ENCODE results near the gene RPN1.

RPN1 gene

DNA sequence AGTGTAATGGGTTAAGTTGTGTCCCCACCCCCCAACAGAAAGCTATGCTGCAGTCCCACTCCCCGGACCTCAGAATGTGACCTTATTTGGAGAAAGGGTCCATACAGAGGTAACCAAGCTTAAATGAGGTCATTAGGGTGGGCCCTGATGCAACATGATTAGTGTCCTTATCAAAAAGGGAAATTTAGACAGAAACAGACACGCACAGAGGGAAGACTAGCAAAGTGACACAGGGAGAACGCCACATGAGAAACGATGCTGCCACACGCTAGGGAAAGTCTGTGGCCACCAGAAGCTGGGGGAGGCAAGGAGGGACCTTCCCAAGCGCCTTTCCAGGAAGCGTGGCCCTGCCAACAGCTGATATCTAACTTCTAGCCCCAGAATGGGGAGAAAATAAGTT, 65.4 kb downstream of the RPN1 start:
- in situ Hi-C loops (cut with HindIII; ENCODE audit: low sequenced_read_pairs) = no loop called here

DNA sequence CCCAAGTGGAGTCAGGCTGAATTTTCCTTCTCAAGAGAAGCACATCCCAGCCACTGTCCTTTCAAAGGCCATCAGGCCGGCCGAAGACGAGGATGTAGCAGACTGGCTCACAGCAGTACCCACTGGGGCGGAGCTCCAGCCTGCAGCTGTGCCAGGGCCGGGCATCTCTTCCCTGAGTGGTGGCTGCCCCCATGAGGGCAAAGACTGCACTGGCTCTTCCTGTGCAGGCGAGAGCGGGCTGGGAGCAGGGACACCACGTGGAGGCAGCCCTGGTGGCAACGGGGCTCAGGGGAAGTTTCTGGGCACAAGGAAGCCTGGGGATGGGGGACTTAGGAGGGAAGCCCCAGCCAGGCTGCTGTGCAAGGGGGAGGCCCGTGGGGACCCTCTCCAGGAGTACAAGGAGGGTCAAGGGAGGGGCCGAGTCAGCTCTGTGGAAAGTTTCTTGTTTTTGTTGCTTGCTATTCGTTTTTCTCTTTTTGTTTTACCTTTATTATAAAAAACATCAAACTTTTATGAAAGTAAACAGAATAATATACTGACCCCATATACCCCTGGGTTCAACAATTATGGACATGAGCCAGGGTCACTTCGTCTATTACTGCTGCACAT, 66.1 kb downstream of the RPN1 start:
- in situ Hi-C loops (cut with HindIII; ENCODE audit: low sequenced_read_pairs) = no loop called here

DNA sequence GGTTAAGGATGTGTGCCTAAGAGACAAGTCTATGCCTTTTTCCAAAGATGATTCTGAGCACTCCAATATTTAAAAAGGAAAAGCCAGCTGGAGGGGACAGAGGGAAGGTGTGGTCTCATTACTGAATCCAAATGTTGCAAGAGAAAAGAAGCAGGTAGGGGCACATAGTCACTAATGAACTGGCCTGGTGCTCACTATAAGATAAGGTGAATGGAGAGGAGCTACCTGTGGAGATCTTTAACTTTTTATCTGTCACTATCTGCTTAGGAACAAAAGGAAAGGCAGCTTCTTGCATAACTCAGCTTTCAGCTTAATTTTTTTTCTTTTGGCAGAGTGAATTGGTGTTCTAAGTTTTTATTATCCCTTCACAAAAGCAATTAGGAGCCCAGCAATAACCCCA, 69.1 kb downstream of the RPN1 start:
- in situ Hi-C loops (cut with HindIII; ENCODE audit: low sequenced_read_pairs) = no loop called here

DNA sequence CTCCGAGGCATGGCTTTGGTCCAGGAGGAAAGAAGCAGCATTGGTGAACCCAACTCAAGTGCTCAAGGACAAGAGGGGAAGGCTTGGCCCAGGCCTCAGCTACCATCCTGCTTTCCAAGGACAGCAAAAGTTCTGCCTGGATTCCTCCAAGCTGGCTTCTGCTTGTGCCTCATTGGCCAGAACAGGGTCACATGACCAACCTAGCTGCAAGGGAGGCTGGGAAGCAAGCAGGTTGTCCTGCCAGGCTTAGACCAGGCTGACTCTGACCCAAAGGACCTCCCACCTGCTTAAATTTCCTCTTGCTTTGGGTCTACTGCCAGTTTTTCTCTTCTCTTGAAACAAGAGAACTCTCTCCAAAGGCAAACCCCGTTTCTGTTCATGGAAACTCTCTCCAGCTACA, 70.7 kb downstream of the RPN1 start:
- in situ Hi-C loops (cut with HindIII; ENCODE audit: low sequenced_read_pairs) = no loop called here

DNA sequence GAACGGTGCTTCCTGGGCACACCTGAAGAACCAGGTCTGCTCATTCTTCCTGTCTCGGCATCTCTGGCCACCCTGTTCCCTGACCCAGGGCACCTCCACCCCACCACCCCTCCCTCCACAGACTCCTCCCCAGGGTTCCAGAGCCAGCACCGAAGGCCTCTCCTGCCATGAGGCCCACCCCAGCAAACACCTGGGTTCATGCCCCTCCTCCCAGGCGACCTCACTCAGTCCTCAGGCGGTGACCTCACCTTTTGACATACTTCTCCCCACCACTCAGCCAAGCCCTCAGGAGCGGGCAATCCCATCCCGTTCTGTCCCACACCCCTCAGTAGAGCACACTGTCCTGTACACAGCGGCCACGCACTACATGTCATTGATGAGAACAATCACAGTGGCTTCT, 72.3 kb downstream of the RPN1 start:
- in situ Hi-C loops (cut with HindIII; ENCODE audit: low sequenced_read_pairs) = no loop called here

DNA sequence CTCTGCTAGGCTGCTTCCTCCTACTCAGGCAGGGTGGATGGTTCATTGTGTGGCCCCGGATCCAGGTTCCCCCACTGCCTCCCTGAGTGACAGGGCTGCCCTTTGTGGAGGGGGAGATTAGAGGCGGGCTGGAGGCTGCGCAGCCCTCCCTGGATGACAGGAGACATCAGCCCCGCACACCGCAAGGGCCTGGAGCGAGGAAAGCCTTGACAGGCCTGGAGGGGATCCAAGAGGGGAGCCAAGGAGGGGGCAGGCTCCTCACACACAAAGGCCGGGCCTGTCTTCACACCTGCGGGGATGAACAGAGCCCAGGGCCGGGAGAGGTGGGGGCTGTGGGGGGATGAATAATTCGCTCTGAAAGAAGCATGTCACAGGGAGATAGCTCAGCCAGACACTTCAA, 72.9 kb downstream of the RPN1 start:
- in situ Hi-C loops (cut with HindIII; ENCODE audit: low sequenced_read_pairs) = no loop called here

DNA sequence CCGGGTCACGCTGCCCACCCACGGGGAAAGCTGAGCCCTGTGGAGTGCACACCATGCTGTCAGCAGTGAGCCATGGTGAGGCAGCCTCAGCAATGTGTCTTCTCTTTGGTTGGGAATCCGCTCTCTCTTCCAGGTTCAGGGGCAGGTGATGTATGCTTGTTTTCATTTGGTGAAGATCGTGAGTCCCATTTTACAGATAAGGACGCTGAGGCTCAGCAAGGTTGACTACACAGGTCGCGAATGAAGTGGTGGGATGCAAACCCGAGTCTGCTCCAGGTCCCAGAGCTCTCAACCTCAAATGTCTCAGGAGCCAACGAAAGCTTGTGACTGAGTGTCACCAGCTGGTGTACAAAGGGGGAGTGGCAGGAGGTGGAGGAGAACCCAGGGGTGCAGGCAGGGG, 74.3 kb downstream of the RPN1 start:
- in situ Hi-C loops (cut with HindIII; ENCODE audit: low sequenced_read_pairs) = no loop called here

DNA sequence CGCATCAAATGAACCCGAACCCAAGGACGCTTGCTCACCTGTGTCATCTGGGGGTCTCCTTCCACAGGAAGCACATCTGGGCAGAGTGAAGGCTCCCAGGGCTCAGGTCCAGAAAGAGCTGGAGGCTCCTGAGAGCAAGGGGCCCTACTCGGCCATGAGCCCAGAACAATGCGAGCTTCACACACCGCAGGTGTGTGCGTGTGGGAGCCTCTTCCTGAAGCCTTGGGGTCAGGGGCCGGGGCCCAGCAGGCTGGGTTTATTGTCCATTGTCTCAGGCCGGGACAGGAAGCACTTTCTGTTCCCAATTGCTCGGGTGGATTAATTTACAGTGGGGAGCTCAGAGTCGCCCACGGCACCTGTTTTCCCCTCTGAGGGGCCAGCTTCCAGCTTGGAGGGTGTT, 74.8 kb downstream of the RPN1 start:
- in situ Hi-C loops (cut with HindIII; ENCODE audit: low sequenced_read_pairs) = no loop called here

DNA sequence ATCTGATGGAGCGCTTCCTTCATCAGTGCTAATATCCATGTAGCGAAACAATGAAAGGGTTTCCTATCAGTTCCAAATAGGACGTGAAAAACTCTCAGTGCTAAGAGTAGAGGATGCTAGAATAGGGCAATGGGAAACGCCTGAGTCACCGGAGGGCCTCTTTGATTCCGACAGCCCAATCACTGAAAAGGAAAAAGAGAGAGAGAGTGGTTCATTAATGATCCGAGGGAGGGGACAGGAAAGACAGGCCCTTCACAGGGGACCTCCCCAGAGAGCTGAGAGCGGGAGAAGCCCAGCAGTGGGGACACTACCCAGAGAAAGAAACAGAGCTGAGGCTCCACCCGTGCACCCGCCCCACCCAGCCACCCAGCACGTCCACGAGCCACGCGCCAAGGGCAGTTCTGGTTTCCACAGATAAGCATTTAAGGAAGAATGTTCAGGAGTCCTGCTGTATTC, 76.9 kb downstream of the RPN1 start:
- in situ Hi-C loops (cut with HindIII; ENCODE audit: low sequenced_read_pairs) = no loop called here

DNA sequence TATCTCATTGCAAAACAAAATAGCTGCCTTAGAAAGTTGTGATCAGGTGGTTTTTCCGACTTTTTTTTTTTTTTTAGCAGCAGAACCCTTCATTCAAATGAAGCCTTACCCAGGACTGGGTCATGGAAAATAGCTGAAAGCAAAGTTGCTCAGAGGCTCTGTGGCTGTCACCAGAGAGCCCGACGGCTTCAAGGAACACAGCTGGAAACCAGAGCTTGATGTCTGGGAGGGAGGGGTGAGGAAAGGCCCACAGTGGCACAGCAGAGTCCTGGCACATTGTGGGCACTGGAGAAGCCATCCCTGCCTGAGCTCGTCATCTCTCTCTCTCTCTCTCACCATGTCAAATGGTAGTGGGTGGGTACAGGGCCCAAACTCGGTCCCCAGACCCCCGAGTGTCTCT, 77.5 kb downstream of the RPN1 start:
- in situ Hi-C loops (cut with HindIII; ENCODE audit: low sequenced_read_pairs) = no loop called here

DNA sequence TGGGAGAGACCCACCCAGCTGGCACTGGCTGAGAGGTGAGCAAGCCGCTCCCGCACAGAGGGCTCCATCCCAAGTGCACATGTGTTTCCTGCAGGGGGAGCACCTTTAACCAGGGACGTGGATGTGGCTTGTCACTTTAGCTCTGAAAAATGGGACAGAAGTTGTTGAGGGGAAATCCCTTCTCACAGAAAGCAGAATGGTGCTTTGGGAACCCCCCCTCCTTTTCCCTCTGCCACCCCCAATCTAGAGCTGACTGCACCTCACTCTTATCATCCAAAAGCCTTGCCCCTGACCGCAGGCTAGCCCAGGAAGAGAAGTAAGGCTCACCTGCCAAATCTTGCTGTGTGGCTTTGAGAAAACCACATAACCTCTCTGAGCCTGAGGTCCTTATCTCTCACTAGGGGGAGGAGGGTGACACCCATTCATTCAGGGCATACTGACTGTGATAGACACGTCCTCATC, 77.9 kb downstream of the RPN1 start:
- in situ Hi-C loops (cut with HindIII; ENCODE audit: low sequenced_read_pairs) = no loop called here

DNA sequence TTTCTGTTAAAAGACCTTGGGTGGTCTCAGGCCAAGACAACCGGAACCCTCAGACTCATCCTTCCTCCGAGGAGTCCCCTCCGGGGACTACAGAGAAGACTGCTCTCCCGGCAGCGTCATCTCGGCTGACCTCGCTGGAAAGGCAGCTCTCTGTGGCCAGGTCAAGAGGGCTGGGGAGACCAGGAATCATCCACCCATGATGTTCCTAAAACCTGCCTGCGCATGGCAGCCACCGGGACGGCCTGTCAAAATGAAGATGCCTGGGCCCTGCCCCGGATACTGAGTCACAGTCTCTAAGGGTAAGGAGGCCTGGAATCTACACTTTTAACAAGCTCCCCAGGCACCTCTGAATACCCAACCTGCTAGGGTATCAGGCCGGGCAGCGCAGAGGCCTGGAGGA, 78.6 kb downstream of the RPN1 start:
- in situ Hi-C loops (cut with HindIII; ENCODE audit: low sequenced_read_pairs) = no loop called here

Data from DLD1 (cell line).